BLaER1 treated with 17β-estradiol and CSF1 and Interleukin-3, amounts not matched to agents 10 nM and 100 nM (cell line): ENCODE data around the gene MMP19.

Source experiments
- H3K27ac ChIP-seq, 11 experiments: shearing (Covaris generic); formaldehyde crosslinking; 2 replicates each; pipeline ENCODE4 v1.8.1; 2022
- H3K27me3 ChIP-seq, 11 experiments: shearing (Covaris generic); formaldehyde crosslinking; 2 replicates each; pipeline ENCODE4 v1.8.1; 2022
- H3K36me3 ChIP-seq, 11 experiments: shearing (Covaris generic); formaldehyde crosslinking; 2 replicates each; pipeline ENCODE4 v1.8.1; 2022
- H3K4me1 ChIP-seq, 10 experiments: shearing (Covaris generic); formaldehyde crosslinking; 2 replicates each; pipeline ENCODE4 v1.8.1; 2022
- H3K4me2 ChIP-seq, 11 experiments: shearing (Covaris generic); formaldehyde crosslinking; 2 replicates each; pipeline ENCODE4 v1.8.1; 2022
- H3K4me3 ChIP-seq, 10 experiments: shearing (Covaris generic); formaldehyde crosslinking; 2 replicates each; pipeline ENCODE4 v1.8.1; 2022
- H3K9ac ChIP-seq, 11 experiments: shearing (Covaris generic); formaldehyde crosslinking; 2 replicates each; pipeline ENCODE4 v1.8.1; 2022
- H3K9me3 ChIP-seq, 11 experiments: shearing (Covaris generic); formaldehyde crosslinking; replicated peaks in 1 of 11; 2 replicates each; pipeline ENCODE4 v1.8.1; 2022
- H4K20me1 ChIP-seq, 11 experiments: shearing (Covaris generic); formaldehyde crosslinking; 2 replicates each; pipeline ENCODE4 v1.8.1; 2022
- Cebpa-rat ChIP-seq, 11 experiments: shearing (Covaris generic); IDR thresholded peaks; 2 replicates each; pipeline ENCODE4 v1.8.1; 2022

The MMP19 gene

DNA sequence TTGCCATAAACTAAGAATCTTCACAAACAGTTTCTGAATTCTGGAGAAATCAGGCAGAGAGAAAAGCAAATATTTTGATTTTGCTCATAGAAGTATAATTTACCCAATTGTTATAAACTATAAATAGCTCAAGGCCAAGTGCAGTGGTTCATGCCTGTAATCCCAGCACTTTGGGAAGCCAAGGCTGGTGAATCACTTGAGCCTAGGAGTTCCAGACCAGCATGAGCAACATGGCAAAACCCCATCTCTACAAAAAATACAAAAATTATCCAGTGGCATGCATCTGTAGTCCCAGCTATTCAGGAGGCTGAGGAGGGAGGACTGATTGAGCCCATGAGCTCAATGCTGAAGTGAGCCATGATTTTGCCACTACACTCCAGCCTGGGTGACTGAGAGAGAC, 19.6 kb upstream of the MMP19 start:
- H3K4me1 ChIP-seq = no peaks in the 10 kb centered on the region
- peaks cover 0 to 4% (median 0%) of the 10 kb centered on the region in 11 experiments; a peak in 1 of 22 replicates for H3K36me3 ChIP-seq
- H4K20me1 ChIP-seq = no peaks in the 10 kb centered on the region
- H3K4me3 ChIP-seq = no peak overlapping the region
- H3K9ac ChIP-seq = no peak overlapping the region
- peaks cover 24 to 42% (median 35%) of the 10 kb centered on the region in 11 experiments for H3K9me3 ChIP-seq
- TF ChIP-seq Cebpa-rat (IDR thresholded peaks at IDR 0.05) = no peak
- H3K27ac ChIP-seq = no peak overlapping the region
- no peak overlapping the region for H3K4me2 ChIP-seq
- H3K27me3 ChIP-seq = no peaks in the 10 kb centered on the region

DNA sequence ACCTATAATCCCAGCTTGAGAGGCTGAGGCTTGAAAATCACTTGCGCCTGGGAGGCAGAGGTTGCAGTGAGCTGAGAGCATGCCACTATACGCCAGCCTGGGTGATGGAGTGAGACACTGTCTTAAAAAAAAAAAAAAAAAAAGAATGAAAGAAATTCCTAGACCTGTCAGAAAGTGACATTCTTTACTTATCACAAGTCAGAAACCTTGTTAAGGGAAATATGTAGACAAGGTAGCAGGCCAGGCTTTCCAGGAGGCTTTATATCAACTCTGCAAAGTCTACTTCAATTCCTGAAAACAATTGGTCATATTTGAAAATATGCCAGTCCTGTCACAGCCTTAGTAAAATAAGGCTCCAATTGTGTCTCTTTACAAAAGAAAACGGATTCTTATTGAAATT, 19.1 kb upstream of the MMP19 start:
- no peak overlapping the region for H3K4me3 ChIP-seq
- H3K27me3 ChIP-seq = no peaks in the 10 kb centered on the region
- no peak overlapping the region for H3K9ac ChIP-seq
- H4K20me1 ChIP-seq = no peaks in the 10 kb centered on the region
- H3K4me2 ChIP-seq = no peak overlapping the region
- peaks cover 0 to 4% (median 0%) of the 10 kb centered on the region in 11 experiments; a peak in 1 of 22 replicates for H3K36me3 ChIP-seq
- no peak overlapping the region for H3K27ac ChIP-seq
- peaks cover 24 to 40% (median 35%) of the 10 kb centered on the region in 11 experiments for H3K9me3 ChIP-seq
- no peak for TF ChIP-seq Cebpa-rat (IDR thresholded peaks at IDR 0.05)
- H3K4me1 ChIP-seq = no peaks in the 10 kb centered on the region

DNA sequence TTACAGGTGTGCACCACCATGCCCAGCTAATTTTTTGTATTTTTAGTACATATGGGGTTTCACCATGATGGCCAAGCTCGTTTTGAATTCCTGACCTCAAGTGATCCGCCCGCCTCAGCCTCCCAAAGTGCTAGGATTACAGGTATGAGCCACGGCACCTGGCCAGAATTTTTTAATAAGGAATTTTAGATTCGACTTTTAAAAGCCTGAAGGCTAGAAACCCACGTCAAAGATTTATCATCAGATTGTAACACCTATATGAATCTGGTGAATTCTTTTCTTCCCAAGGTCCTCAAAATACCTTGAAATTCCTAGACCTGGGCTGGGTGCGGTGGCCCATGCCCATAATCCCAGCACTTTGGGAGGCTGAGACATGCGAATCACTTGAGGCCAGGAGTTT, 18.7 kb upstream of the MMP19 start:
- TF ChIP-seq Cebpa-rat (IDR thresholded peaks at IDR 0.05) = no peak
- Histone ChIP-seq H3K27me3 (no peaks in the 10 kb centered on the region), H3K4me3 (no peak overlapping the region), H3K4me1 (no peaks in the 10 kb centered on the region), H4K20me1 (no peaks in the 10 kb centered on the region), H3K27ac (no peak overlapping the region), H3K36me3 (peaks cover 0 to 4% (median 0%) of the 10 kb centered on the region in 11 experiments; a peak in 1 of 22 replicates), H3K9ac (no peak overlapping the region), H3K9me3 (peaks cover 23 to 40% (median 32%) of the 10 kb centered on the region in 11 experiments), H3K4me2 (no peak overlapping the region)

DNA sequence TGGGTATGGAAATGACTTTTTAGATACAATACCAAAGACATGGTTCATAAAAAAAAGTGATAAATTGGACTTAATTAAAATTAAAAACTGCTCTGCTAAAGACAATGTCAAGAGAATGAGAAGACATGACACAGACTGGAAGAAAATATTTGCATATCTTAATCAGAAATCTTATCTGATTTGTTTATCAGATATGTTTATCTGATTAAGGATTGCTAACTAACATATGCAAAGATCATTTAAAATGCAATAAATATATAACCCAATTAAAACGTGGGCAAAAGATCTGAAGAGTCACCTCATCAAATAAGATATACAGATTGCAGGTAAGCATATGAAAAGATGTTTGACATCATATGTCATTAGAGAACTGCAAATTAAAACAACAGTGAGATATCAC, 10.0 kb upstream of the MMP19 start:
- Histone ChIP-seq H3K9ac (no peak overlapping the region), H3K9me3 (no peaks in the 10 kb centered on the region), H3K4me1 (peaks cover 0 to 39% (median 17%) of the 10 kb centered on the region in 10 experiments; a peak in 15 of 20 replicates), H3K4me2 (no peak overlapping the region), H3K36me3 (no peaks in the 10 kb centered on the region), H3K27me3 (no peaks in the 10 kb centered on the region), H3K4me3 (no peak overlapping the region), H3K27ac (no peak overlapping the region), H4K20me1 (no peaks in the 10 kb centered on the region)
- TF ChIP-seq Cebpa-rat (IDR thresholded peaks at IDR 0.05) = no peak

DNA sequence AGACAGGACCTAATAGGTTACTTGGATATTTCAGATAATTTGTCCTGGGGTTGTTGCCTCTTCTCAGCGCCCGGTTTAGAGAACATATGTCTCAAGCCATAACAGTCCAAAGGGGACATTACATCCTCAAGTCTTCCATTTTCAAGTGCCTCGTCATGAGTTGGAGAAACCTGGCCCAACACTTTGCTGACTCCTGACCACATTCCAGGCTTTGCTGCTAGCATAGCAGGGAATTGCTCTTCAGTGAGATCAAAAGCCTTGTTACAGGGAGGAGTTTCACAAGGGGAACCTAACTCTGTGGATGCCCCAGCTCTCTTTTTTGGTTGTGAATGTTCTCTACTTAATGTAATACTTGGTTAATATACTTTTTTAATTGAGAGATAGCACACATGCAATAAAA, 8.2 kb upstream of the MMP19 start:
- Histone ChIP-seq H4K20me1 (no peaks in the 10 kb centered on the region), H3K9ac (no peak overlapping the region; a peak in 1 of 22 replicates), H3K36me3 (no peaks in the 10 kb centered on the region), H3K27me3 (no peaks in the 10 kb centered on the region), H3K27ac (peak overlapping the region in 1 of 11 experiments; percentile 97; a peak in 1 of 22 replicates), H3K4me1 (peaks cover 0 to 57% (median 28%) of the 10 kb centered on the region in 10 experiments; a peak in 17 of 20 replicates), H3K4me3 (no peak overlapping the region), H3K4me2 (peak overlapping the region in 3 of 11 experiments; percentile 84 to 94 (median 94); a peak in 6 of 22 replicates), H3K9me3 (no peaks in the 10 kb centered on the region)
- TF ChIP-seq Cebpa-rat (IDR thresholded peaks at IDR 0.05) = no peak

DNA sequence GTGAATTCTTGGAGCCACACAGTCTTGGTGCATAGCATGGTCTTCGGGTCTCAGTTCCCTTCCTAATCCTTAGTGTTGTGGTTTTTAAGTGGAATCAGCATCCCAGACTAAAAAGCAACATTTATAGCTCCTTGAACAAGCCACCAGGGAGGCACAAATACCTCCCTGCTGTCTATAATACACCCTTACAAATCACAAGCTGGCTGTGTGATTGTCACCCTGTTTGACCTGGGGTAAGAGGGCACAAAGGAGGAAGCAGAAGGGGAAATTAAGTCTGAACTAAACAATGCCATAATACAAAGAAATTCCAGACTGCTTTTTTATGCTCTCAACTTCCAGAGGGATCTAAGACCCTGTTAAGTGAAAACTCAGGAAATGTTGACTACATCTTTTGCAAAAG, 7.7 kb upstream of the MMP19 start:
- Histone ChIP-seq H3K36me3 (no peaks in the 10 kb centered on the region), H3K9ac (no peak overlapping the region; a peak in 1 of 22 replicates), H3K4me2 (peak overlapping the region in 3 of 11 experiments; percentile 84 to 94 (median 94); a peak in 6 of 22 replicates), H3K27ac (peak overlapping the region in 2 of 11 experiments; percentile 90 to 97; a peak in 2 of 22 replicates), H3K9me3 (no peaks in the 10 kb centered on the region), H3K4me3 (no peak overlapping the region), H3K4me1 (peaks cover 0 to 62% (median 32%) of the 10 kb centered on the region in 10 experiments; a peak in 17 of 20 replicates), H4K20me1 (no peaks in the 10 kb centered on the region), H3K27me3 (no peaks in the 10 kb centered on the region)
- TF ChIP-seq Cebpa-rat (IDR thresholded peaks at IDR 0.05) = no peak

DNA sequence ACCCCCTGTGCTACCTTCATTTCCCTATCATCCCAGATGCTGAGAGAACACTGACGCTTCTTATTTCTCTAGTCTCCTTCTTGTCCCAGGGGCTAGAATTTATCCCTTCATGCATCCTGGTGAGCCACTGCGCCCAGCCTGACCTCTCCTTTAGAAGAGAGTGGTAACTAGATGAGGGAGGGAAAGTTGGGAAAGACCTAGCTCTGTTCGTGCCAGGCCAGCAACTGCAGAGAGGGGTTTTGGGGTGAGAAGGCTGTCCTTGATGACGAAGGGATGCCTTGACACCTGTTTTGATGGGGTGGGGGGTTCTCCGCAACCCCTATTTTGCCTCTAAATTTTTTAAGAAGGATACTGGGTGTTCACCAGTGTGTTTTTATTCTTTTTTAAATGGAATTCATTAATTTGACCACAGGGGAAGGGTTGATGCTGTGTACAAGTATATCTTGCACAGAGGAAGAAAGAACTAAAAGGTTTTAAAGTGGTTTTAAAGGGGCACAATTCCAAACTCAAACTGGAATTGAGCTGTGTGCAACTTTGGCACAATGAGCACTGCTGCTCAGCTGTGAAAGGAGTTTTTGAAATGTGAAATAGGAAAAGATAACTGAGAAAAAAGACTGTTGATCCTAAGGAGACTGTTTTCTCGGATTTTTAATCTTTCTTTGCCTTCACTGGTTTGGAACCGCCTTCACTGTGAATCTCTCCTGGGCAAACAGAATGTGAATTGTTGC, 7.0 kb upstream of the MMP19 start:
- H3K9me3 ChIP-seq = no peaks in the 10 kb centered on the region
- no peaks in the 10 kb centered on the region for H3K27me3 ChIP-seq
- H4K20me1 ChIP-seq = no peaks in the 10 kb centered on the region
- H3K4me2 ChIP-seq = peak overlapping the region in 7 of 11 experiments; percentile 6 to 94 (median 67); a peak in 10 of 22 replicates
- no peaks in the 10 kb centered on the region for H3K36me3 ChIP-seq
- H3K27ac ChIP-seq = peak overlapping the region in 3 of 11 experiments; percentile 90 to 98 (median 97); a peak in 5 of 22 replicates
- H3K4me3 ChIP-seq = no peak overlapping the region
- TF ChIP-seq Cebpa-rat (IDR thresholded peaks at IDR 0.05) = no peak
- H3K9ac ChIP-seq = peak overlapping the region in 3 of 11 experiments; percentile 81 to 88 (median 82); a peak in 4 of 22 replicates
- peaks cover 0 to 68% (median 35%) of the 10 kb centered on the region in 10 experiments; a peak in 17 of 20 replicates for H3K4me1 ChIP-seq

DNA sequence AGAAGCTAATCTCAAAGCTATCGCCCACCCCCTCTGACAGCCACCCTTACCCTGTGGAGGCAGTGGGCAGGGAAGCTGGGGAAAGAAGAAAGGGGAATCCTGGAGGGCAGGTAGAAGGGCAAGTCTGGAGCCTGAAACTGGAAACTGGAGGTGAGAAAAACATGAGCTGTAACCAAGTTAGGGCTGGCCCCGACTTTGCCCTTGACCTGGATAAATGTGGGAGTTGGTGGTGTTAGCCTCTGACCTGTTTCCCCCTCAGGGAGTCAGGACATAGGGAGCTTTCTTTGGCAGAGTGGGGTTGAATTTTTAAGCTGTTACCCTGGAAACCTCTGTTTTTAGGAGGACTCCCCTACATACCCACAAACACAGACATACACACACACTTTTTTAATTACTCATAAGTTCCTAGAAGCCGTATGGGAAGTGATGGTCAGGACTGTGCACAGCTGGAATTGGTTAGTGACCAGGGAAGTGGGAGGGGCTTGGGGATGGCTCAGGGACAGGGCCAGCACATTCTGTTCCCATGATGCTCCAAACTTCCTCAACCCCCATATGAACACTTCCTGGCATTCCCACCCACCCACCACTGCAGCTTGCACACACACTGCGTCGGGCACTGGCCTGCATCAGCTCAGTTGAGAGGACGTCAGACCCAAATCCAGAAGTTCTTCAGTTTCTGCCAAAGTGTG, 5.0 kb upstream of the MMP19 start:
- peaks cover 0 to 86% (median 42%) of the 10 kb centered on the region in 10 experiments; a peak in 17 of 20 replicates for H3K4me1 ChIP-seq

DNA sequence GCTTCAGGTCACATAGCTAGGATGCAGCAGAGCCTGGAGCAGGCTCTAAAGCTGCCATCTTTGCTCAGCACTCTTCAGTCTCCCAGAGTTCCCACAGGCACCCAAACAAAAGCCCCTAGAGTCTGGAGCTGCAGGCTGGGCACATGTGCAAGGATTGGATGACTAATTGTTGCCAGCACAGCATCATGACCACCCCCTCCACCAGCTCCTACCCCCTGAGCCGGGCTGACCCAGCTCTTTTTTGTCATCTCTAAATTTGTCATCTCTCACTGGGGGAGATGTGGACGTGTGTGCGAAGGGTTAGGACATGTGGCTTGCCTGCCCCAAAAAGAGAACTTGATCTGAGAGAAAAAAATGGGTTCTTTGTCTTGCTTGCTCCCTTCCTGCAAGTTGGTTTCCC, 4.3 kb upstream of the MMP19 start:
- peaks cover 0 to 93% (median 49%) of the 10 kb centered on the region in 10 experiments; a peak in 17 of 20 replicates for H3K4me1 ChIP-seq
- H3K36me3 ChIP-seq = no peaks in the 10 kb centered on the region
- H3K4me3 ChIP-seq = peak overlapping the region in 1 of 10 experiments; percentile 20; a peak in 1 of 20 replicates
- peak overlapping the region in 5 of 11 experiments; percentile 46 to 95 (median 88); a peak in 9 of 22 replicates for H3K9ac ChIP-seq
- peak overlapping the region in 6 of 11 experiments; percentile 34 to 94 (median 76); a peak in 11 of 22 replicates for H3K4me2 ChIP-seq
- no peaks in the 10 kb centered on the region for H3K27me3 ChIP-seq
- H3K27ac ChIP-seq = peak overlapping the region in 8 of 11 experiments; percentile 3 to 100 (median 74); a peak in 14 of 22 replicates
- no peaks in the 10 kb centered on the region for H3K9me3 ChIP-seq
- H4K20me1 ChIP-seq = no peaks in the 10 kb centered on the region
- no peak for TF ChIP-seq Cebpa-rat (IDR thresholded peaks at IDR 0.05)

More for the DNA sequence above, 5.0 kb upstream of the MMP19 start:
- Histone ChIP-seq H3K4me3 (peak overlapping the region in 2 of 10 experiments; percentile 28 to 29; a peak in 4 of 20 replicates), H3K4me2 (peak overlapping the region in 7 of 11 experiments; percentile 2 to 94 (median 67); a peak in 13 of 22 replicates), H3K27me3 (no peaks in the 10 kb centered on the region), H3K27ac (peak overlapping the region in 8 of 11 experiments; percentile 3 to 100 (median 74); a peak in 14 of 22 replicates), H4K20me1 (no peaks in the 10 kb centered on the region), H3K9ac (peak overlapping the region in 5 of 11 experiments; percentile 46 to 95 (median 88); a peak in 10 of 22 replicates), H3K9me3 (no peaks in the 10 kb centered on the region), H3K36me3 (no peaks in the 10 kb centered on the region)
- no peak for TF ChIP-seq Cebpa-rat (IDR thresholded peaks at IDR 0.05)
